Trophoblast cell (in vitro differentiated cells and primary cell): ENCODE results near the gene B3GAT1.

Source experiments
- DNase-seq, 2 donors: peaks; one replicate each; pipeline ENCODE4 v3.0.0-alpha.2; 2016
- H2AFZ ChIP-seq: 2 replicates; pipeline ENCODE4 v1.6.1; 2013; ENCODE audit warnings: low read length, moderate library complexity, mild to moderate bottlenecking; ENCODE audit not compliant: insufficient read depth, poor library complexity
- H2AK5ac ChIP-seq: 2 replicates; pipeline ENCODE4 v1.6.1; 2013; ENCODE audit warnings: mild to moderate bottlenecking, low read length
- H2BK120ac ChIP-seq: 2 replicates; pipeline ENCODE4 v1.6.1; 2013; ENCODE audit warnings: low read length, mild to moderate bottlenecking, moderate library complexity; ENCODE audit not compliant: insufficient read depth, poor library complexity
- H2BK12ac ChIP-seq: 2 replicates; pipeline ENCODE4 v1.6.1; 2013; ENCODE audit warnings: mild to moderate bottlenecking, low read length, moderate library complexity
- H2BK5ac ChIP-seq: 2 replicates; pipeline ENCODE4 v1.6.1; 2013; ENCODE audit warnings: low read length, low read depth, moderate library complexity, mild to moderate bottlenecking; ENCODE audit not compliant: poor library complexity
- H3K14ac ChIP-seq: 2 replicates; pipeline ENCODE4 v1.6.1; 2013; ENCODE audit warnings: mild to moderate bottlenecking, low read length
- H3K18ac ChIP-seq: 2 replicates; pipeline ENCODE4 v1.6.1; 2013; ENCODE audit warnings: mild to moderate bottlenecking, low read length
- H3K23ac ChIP-seq: 2 replicates; pipeline ENCODE4 v1.6.1; 2013; ENCODE audit warnings: low read length
- H3K27ac ChIP-seq: 2 replicates; pipeline ENCODE4 v1.5.1; 2013; ENCODE audit warnings: low read depth, mild to moderate bottlenecking, inconsistent platforms, low read length, moderate library complexity
- H3K27me3 ChIP-seq: 2 replicates; pipeline ENCODE4 v1.6.1; 2013; ENCODE audit warnings: inconsistent platforms, mild to moderate bottlenecking, low read length, moderate library complexity; ENCODE audit not compliant: insufficient read depth
- H3K36me3 ChIP-seq, 2 experiments: 1 replicate in 1 of 2; 2 replicates in 1 of 2; pipeline ENCODE4 v1.6.1; 2013; ENCODE audit warnings: low read length in 2 of 2, mild to moderate bottlenecking in 2 of 2, moderate library complexity in 1 of 2; ENCODE audit not compliant: insufficient read depth in 2 of 2, control insufficient read depth in 1 of 2
- H3K4ac ChIP-seq: 2 replicates; pipeline ENCODE4 v1.6.1; 2013; ENCODE audit warnings: low read depth, mild to moderate bottlenecking, low read length, moderate library complexity
- H3K4me1 ChIP-seq, 2 experiments: 1 replicate in 1 of 2; 2 replicates in 1 of 2; pipeline ENCODE4 v1.6.1; 2013; ENCODE audit warnings: low read length in 2 of 2, mild to moderate bottlenecking in 2 of 2, moderate library complexity in 1 of 2; ENCODE audit not compliant: insufficient read depth in 2 of 2, control insufficient read depth in 1 of 2
- H3K4me2 ChIP-seq: 2 replicates; pipeline ENCODE4 v1.6.1; 2013; ENCODE audit warnings: inconsistent platforms, mild to moderate bottlenecking, low read length, moderate library complexity
- H3K4me3 ChIP-seq: 2 replicates; pipeline ENCODE4 v1.5.1; 2013; ENCODE audit warnings: mild to moderate bottlenecking, low read depth, low read length, inconsistent platforms
- H3K79me1 ChIP-seq: one replicate; pipeline ENCODE4 v1.6.1; 2013; ENCODE audit warnings: low read length
- H3K79me2 ChIP-seq: 2 replicates; pipeline ENCODE4 v1.6.1; 2013; ENCODE audit warnings: low read length, mild to moderate bottlenecking; ENCODE audit not compliant: control insufficient read depth, insufficient read depth, poor library complexity
- H3K9ac ChIP-seq: 2 replicates; pipeline ENCODE4 v1.6.1; 2013; ENCODE audit warnings: mild to moderate bottlenecking, low read length
- H3K9me3 ChIP-seq: 2 replicates; pipeline ENCODE4 v1.6.1; 2013; ENCODE audit warnings: low read depth, mild to moderate bottlenecking, control low read depth, inconsistent platforms, low read length; ENCODE audit not compliant: insufficient read depth
- H4K12ac ChIP-seq: 2 replicates; pipeline ENCODE4 v1.6.1; 2013; ENCODE audit warnings: low read depth, mild to moderate bottlenecking, low read length, moderate library complexity
- H4K8ac ChIP-seq: 2 replicates; pipeline ENCODE4 v1.6.1; 2013; ENCODE audit warnings: low read depth, mild to moderate bottlenecking, low read length, moderate library complexity
- H4K91ac ChIP-seq: one replicate; pipeline ENCODE4 v1.6.1; 2013; ENCODE audit warnings: low read depth, mild to moderate bottlenecking, low read length, moderate library complexity
- WGBS: extraction: QIAGEN DNeasy Blood & Tissue Kit; methylation state at CpG from one replicate; pipeline ENCODE4 v1.1.7; 2013; ENCODE audit warnings: missing lambda C conversion rate; ENCODE audit not compliant: insufficient read length, insufficient coverage; ENCODE audit errors: extremely low coverage; 5-methylcytosine and 5-hydroxymethylcytosine counted together

B3GAT1 gene

DNA sequence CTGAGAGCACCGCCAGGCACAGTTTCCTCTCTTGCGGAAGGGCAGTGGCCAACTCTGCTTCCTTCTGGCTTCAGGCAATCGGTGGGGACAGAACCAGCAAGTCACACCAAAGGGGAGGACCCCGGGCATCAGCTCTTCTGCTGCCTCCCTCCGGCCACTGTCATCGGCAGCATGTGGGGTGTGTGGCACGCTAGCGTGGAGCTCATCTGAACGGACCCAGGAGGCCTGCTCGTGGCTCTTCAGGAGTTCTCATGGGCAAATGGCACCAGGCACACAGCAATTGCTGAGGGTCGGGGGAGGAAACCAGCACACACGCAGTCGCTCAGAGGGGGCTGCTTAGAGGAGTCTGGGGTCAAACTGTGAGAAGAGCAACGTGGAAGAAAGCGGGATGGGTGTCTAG, 26.9 kb downstream of the B3GAT1 start:
- Histone ChIP-seq H2AK5ac (no peak overlapping the region), H3K79me2 (no peaks in the 10 kb centered on the region), H3K9me3 (peaks cover 6% of the 10 kb centered on the region), H2BK120ac (no peak overlapping the region), H3K4me3 (no peak overlapping the region), H3K4ac (no peak overlapping the region), H2BK5ac (no peak overlapping the region), H3K23ac (no peak overlapping the region), H3K4me2 (no peak overlapping the region), H3K27me3 (no peaks in the 10 kb centered on the region), H3K36me3 (no peaks in the 10 kb centered on the region), H3K9ac (no peak overlapping the region), H3K27ac (no peak overlapping the region), H4K91ac (no peak overlapping the region), H2BK12ac (no peak overlapping the region), H3K18ac (no peak overlapping the region), H2AFZ (no peak overlapping the region), H4K8ac (no peak overlapping the region), H3K79me1 (no peaks in the 10 kb centered on the region), H3K4me1 (no peaks in the 10 kb centered on the region), H4K12ac (no peak overlapping the region), H3K14ac (no peak overlapping the region)
- no CpG with 5 or more reads among the region's 15 CpGs for WGBS
- no peak for DNase-seq

DNA sequence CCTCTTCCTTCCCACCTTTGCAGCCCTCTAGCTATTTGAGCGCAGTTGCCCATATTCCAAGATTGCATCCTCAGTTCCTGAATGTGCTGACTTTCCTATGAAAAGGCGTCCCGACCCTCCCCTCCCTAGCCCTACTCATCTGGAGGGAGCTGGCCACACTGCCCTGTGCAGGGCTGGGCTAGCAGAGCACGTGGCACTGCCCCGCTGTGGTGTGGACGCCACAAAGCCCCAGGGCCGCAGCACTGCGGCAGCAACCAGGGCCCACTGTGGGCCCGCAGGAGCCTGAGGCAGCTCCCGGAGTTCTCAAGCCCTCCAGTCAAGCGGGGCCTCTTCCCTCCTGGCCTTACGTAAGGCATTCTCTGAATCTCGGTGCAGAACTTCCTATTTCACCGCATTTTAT, 27.6 kb downstream of the B3GAT1 start:
- H4K91ac ChIP-seq: no peak overlapping the region
- no peaks in the 10 kb centered on the region for H3K79me2 ChIP-seq
- no peak overlapping the region for H3K14ac ChIP-seq
- H2BK12ac ChIP-seq: no peak overlapping the region
- no peaks in the 10 kb centered on the region for H3K27me3 ChIP-seq
- H3K4me3 ChIP-seq: no peak overlapping the region
- H2BK5ac ChIP-seq: no peak overlapping the region
- no peak overlapping the region for H2AK5ac ChIP-seq
- H2BK120ac ChIP-seq: no peak overlapping the region
- H3K9me3 ChIP-seq: peaks cover 6% of the 10 kb centered on the region
- no peak overlapping the region for H2AFZ ChIP-seq
- no peaks in the 10 kb centered on the region for H3K36me3 ChIP-seq
- H4K8ac ChIP-seq: no peak overlapping the region
- no peak for DNase-seq
- no peaks in the 10 kb centered on the region for H3K79me1 ChIP-seq
- H3K9ac ChIP-seq: no peak overlapping the region
- H3K18ac ChIP-seq: no peak overlapping the region
- H3K4ac ChIP-seq: no peak overlapping the region
- H4K12ac ChIP-seq: no peak overlapping the region
- WGBS: no CpG with 5 or more reads among the region's 14 CpGs
- no peaks in the 10 kb centered on the region for H3K4me1 ChIP-seq
- no peak overlapping the region for H3K4me2 ChIP-seq
- H3K23ac ChIP-seq: no peak overlapping the region
- H3K27ac ChIP-seq: no peak overlapping the region

GRCh38 chr11:134383576-134384221, 28.3 kb downstream of the B3GAT1 start:
- H3K18ac ChIP-seq: no peak overlapping the region
- no peaks in the 10 kb centered on the region for H3K27me3 ChIP-seq
- H3K23ac ChIP-seq: no peak overlapping the region
- no peak overlapping the region for H2BK120ac ChIP-seq
- no peak overlapping the region for H2AFZ ChIP-seq
- no peak overlapping the region for H4K91ac ChIP-seq
- DNase-seq: no peak
- H3K9ac ChIP-seq: no peak overlapping the region
- no peak overlapping the region for H3K27ac ChIP-seq
- H3K4me1 ChIP-seq: no peaks in the 10 kb centered on the region
- no peaks in the 10 kb centered on the region for H3K79me1 ChIP-seq
- H3K9me3 ChIP-seq: peaks cover 6% of the 10 kb centered on the region
- no peaks in the 10 kb centered on the region for H3K36me3 ChIP-seq
- H3K4ac ChIP-seq: no peak overlapping the region
- no peaks in the 10 kb centered on the region for H3K79me2 ChIP-seq
- no peak overlapping the region for H2AK5ac ChIP-seq
- no peak overlapping the region for H3K14ac ChIP-seq
- H4K12ac ChIP-seq: no peak overlapping the region
- no CpG with 5 or more reads among the region's 78 CpGs for WGBS
- no peak overlapping the region for H3K4me2 ChIP-seq
- no peak overlapping the region for H4K8ac ChIP-seq
- no peak overlapping the region for H2BK5ac ChIP-seq
- no peak overlapping the region for H2BK12ac ChIP-seq
- H3K4me3 ChIP-seq: peak overlapping the region; percentile 23

GRCh38 chr11:134382830-134383229, 29.2 kb downstream of the B3GAT1 start:
- no peak overlapping the region for H3K4ac ChIP-seq
- H3K4me2 ChIP-seq: no peak overlapping the region
- H3K27me3 ChIP-seq: no peaks in the 10 kb centered on the region
- no peaks in the 10 kb centered on the region for H3K36me3 ChIP-seq
- no peak overlapping the region for H2BK5ac ChIP-seq
- H3K79me1 ChIP-seq: no peaks in the 10 kb centered on the region
- H4K8ac ChIP-seq: no peak overlapping the region
- no peaks in the 10 kb centered on the region for H3K4me1 ChIP-seq
- no peak overlapping the region for H4K91ac ChIP-seq
- H3K14ac ChIP-seq: no peak overlapping the region
- no peak overlapping the region for H2BK12ac ChIP-seq
- peaks cover 8% of the 10 kb centered on the region for H3K9me3 ChIP-seq
- H2AFZ ChIP-seq: no peak overlapping the region
- no peak overlapping the region for H3K9ac ChIP-seq
- WGBS: no CpG with 5 or more reads among the region's 24 CpGs
- H2BK120ac ChIP-seq: no peak overlapping the region
- H3K23ac ChIP-seq: no peak overlapping the region
- DNase-seq: no peak
- H4K12ac ChIP-seq: no peak overlapping the region
- H3K27ac ChIP-seq: no peak overlapping the region
- no peak overlapping the region for H3K4me3 ChIP-seq
- H3K18ac ChIP-seq: no peak overlapping the region
- no peaks in the 10 kb centered on the region for H3K79me2 ChIP-seq
- no peak overlapping the region for H2AK5ac ChIP-seq
